IMR-90 (cell line): ENCODE measurements around the gene DDC. TPM values are rescaled to one million over a fixed set of nuclear protein-coding genes. Genes with fewer than 3 reads are reported as not detected.

Source experiments
- ATAC-seq: fragments of 200-7000 bp; cut with Tn5 transposase; 2 replicates; pipeline ENCODE4 v1.9.1; 2020; ENCODE audit warnings: low read depth, mild to moderate bottlenecking, moderate library complexity
- BruUV-seq: library from RNA; stranded (reverse); fragments of 400-500 nt; replicated peaks from 2 replicates; lab custom pipeline; 2021; lab: Mats Ljungman, UMichigan
- CTCF ChIA-PET: fragments of 300-600 bp; formaldehyde crosslinking; extraction: SDS; loops from one replicate; lab custom pipeline; 2021; ENCODE audit warnings: antibody characterized with exemption; lab: Yijun Ruan, JAX
- POLR2A ChIA-PET: fragments of 300-600 bp; sonication (Branson Sonifier 250); formaldehyde crosslinking; loops from one replicate; lab custom pipeline; 2022; ENCODE audit warnings: antibody characterized with exemption; ENCODE audit not compliant: unreplicated experiment; lab: Charles Lee
- DNase-seq: peaks from one replicate; pipeline ENCODE4 v3.0.0; 2013
- H2AFZ ChIP-seq: replicated peaks from 2 replicates; pipeline ENCODE3; 2013; ENCODE audit warnings: low read length, mild to moderate bottlenecking; ENCODE audit not compliant: poor library complexity
- H2AK5ac ChIP-seq: 2 replicates; pipeline ENCODE4 v1.6.1; 2013; ENCODE audit warnings: low read depth, low read length, inconsistent platforms
- H2AK9ac ChIP-seq: replicated peaks from 2 replicates; pipeline ENCODE3; 2013; ENCODE audit warnings: mild to moderate bottlenecking, low read depth, low read length, moderate library complexity; ENCODE audit not compliant: poor library complexity
- H2BK120ac ChIP-seq: 2 replicates; pipeline ENCODE4 v1.6.1; 2013; ENCODE audit warnings: low read depth, low read length, inconsistent platforms
- H2BK15ac ChIP-seq: 3 replicates; pipeline ENCODE4 v1.6.1; 2013; ENCODE audit warnings: low read depth, low read length, inconsistent platforms
- H2BK20ac ChIP-seq: 2 replicates; pipeline ENCODE4 v1.6.1; 2013; ENCODE audit warnings: low read depth, mild to moderate bottlenecking, inconsistent platforms, low read length, moderate library complexity
- H2BK5ac ChIP-seq: 2 replicates; pipeline ENCODE4 v1.6.1; 2013; ENCODE audit warnings: mild to moderate bottlenecking, low read depth, low read length, inconsistent platforms; ENCODE audit not compliant: poor library complexity, severe bottlenecking
- H3K14ac ChIP-seq: replicated peaks from 2 replicates; pipeline ENCODE4 v1.6.1; 2013; ENCODE audit warnings: low read depth, low read length, inconsistent platforms
- H3K18ac ChIP-seq: 2 replicates; pipeline ENCODE4 v1.6.1; 2013; ENCODE audit warnings: low read depth, low read length, control low read depth
- H3K23ac ChIP-seq: 2 replicates; pipeline ENCODE4 v1.6.1; 2013; ENCODE audit warnings: low read depth, low read length, inconsistent platforms
- H3K27ac ChIP-seq: 2 replicates; pipeline ENCODE4 v1.5.1; 2013; ENCODE audit warnings: mild to moderate bottlenecking, control low read depth, low read length; ENCODE audit not compliant: insufficient read depth
- H3K27me3 ChIP-seq: 2 replicates; pipeline ENCODE4 v1.6.1; 2013; ENCODE audit warnings: low read length; ENCODE audit not compliant: control insufficient read depth, insufficient read depth
- H3K36me3 ChIP-seq: 2 replicates; pipeline ENCODE4 v1.6.1; 2013; ENCODE audit warnings: low read length, mixed read lengths; ENCODE audit not compliant: control insufficient read depth, insufficient read depth
- H3K4ac ChIP-seq: 2 replicates; pipeline ENCODE4 v1.6.1; 2013; ENCODE audit warnings: low read depth, low read length, inconsistent platforms
- H3K4me1 ChIP-seq: 2 replicates; pipeline ENCODE4 v1.6.1; 2013; ENCODE audit warnings: low read length, mixed read lengths; ENCODE audit not compliant: control insufficient read depth, insufficient read depth
- H3K4me2 ChIP-seq: 2 replicates; pipeline ENCODE4 v1.6.1; 2013; ENCODE audit warnings: low read depth, mild to moderate bottlenecking, control low read depth, low read length, moderate library complexity
- H3K4me3 ChIP-seq: 2 replicates; pipeline ENCODE4 v1.5.1; 2013; ENCODE audit warnings: low read depth, mild to moderate bottlenecking, control low read depth, low read length, moderate library complexity; ENCODE audit not compliant: insufficient read depth
- H3K56ac ChIP-seq: 2 replicates; pipeline ENCODE4 v1.6.1; 2013; ENCODE audit warnings: low read length, inconsistent platforms; ENCODE audit not compliant: insufficient read depth; ENCODE audit errors: extremely low read depth
- H3K79me1 ChIP-seq, 2 experiments: 2 replicates each; pipeline ENCODE4 v1.6.1; 2013; ENCODE audit warnings: low read length in 2 of 2, inconsistent platforms in 1 of 2, low read depth in 1 of 2
- H3K9ac ChIP-seq: 2 replicates; pipeline ENCODE4 v1.6.1; 2013; ENCODE audit warnings: low read depth, low read length, control low read depth
- H3K9me1 ChIP-seq: 2 replicates; pipeline ENCODE4 v1.6.1; 2013; ENCODE audit warnings: low read length, inconsistent platforms; ENCODE audit not compliant: insufficient read depth
- H3K9me3 ChIP-seq: 2 replicates; pipeline ENCODE4 v1.6.1; 2013; ENCODE audit warnings: low read length; ENCODE audit not compliant: control insufficient read depth, insufficient read depth
- H4K20me1 ChIP-seq: 2 replicates; pipeline ENCODE4 v1.6.1; 2013; ENCODE audit warnings: low read length, inconsistent platforms; ENCODE audit not compliant: insufficient read depth
- H4K5ac ChIP-seq: 2 replicates; pipeline ENCODE4 v1.6.1; 2013; ENCODE audit warnings: mild to moderate bottlenecking, low read depth, low read length, control low read depth
- H4K8ac ChIP-seq, 2 experiments: 2 replicates each; pipeline ENCODE4 v1.6.1; 2013; ENCODE audit warnings: low read depth in 2 of 2, low read length in 2 of 2, control low read depth in 1 of 2, inconsistent platforms in 1 of 2
- H4K91ac ChIP-seq: 2 replicates; pipeline ENCODE4 v1.6.1; 2013; ENCODE audit warnings: low read depth, low read length, inconsistent platforms; ENCODE audit not compliant: insufficient read depth
- BHLHE40 ChIP-seq: fragments of 150-350 bp; IDR thresholded peaks from 2 replicates; pipeline ENCODE4 v1.6.1; 2016; ENCODE audit warnings: mild to moderate bottlenecking, low read depth, low read length
- CEBPB ChIP-seq: IDR thresholded peaks from 2 replicates; pipeline ENCODE4 v1.6.1; 2012; ENCODE audit warnings: low read depth, low read length, improper control_type of control experiment
- FOS ChIP-seq: fragments of 150-350 bp; IDR thresholded peaks from 2 replicates; pipeline ENCODE4 v1.6.1; 2016; ENCODE audit warnings: low read depth, low read length
- POLR2A ChIP-seq: IDR thresholded peaks from 2 replicates; pipeline ENCODE4 v1.6.1; 2012; ENCODE audit warnings: mild to moderate bottlenecking, low read depth, low read length
- RAD21 ChIP-seq: IDR thresholded peaks from 2 replicates; pipeline ENCODE4 v1.6.1; 2012; ENCODE audit warnings: low read length, improper control_type of control experiment
- RCOR1 ChIP-seq: IDR thresholded peaks from 2 replicates; pipeline ENCODE4 v1.6.1; 2012; ENCODE audit warnings: mild to moderate bottlenecking, low read length, improper control_type of control experiment; ENCODE audit not compliant: insufficient replicate concordance
- RFX5 ChIP-seq: IDR thresholded peaks from 2 replicates; pipeline ENCODE4 v1.8.0; 2012; ENCODE audit warnings: low read depth, mild to moderate bottlenecking, low read length, moderate library complexity
- SMC3 ChIP-seq: fragments of 150-350 bp; IDR thresholded peaks from 2 replicates; pipeline ENCODE4 v1.6.1; 2016; ENCODE audit warnings: low read depth, mild to moderate bottlenecking, antibody characterized with exemption, low read length, moderate library complexity
- USF2 ChIP-seq: fragments of 150-350 bp; IDR thresholded peaks from 2 replicates; pipeline ENCODE4 v1.6.1; 2017; ENCODE audit warnings: mild to moderate bottlenecking, antibody characterized with exemption, low read length, low read depth
- WGBS, 2 experiments: methylation state at CpG; one replicate each; pipeline versions ENCODE4 v1.1.5 to v1.1.7; 2013; ENCODE audit warnings: missing lambda C conversion rate in 2 of 2; ENCODE audit not compliant: insufficient read length in 1 of 2; ENCODE audit errors: extremely low coverage in 2 of 2; 5-methylcytosine and 5-hydroxymethylcytosine counted together
- dilution Hi-C: fragments of 300-500 bp; cut with HindIII; formaldehyde crosslinking; loops from one replicate; pipeline ENCODE4 v1.14.3; 2018; ENCODE audit warnings: low sequenced_read_pairs; ENCODE audit not compliant: unreplicated experiment
- in situ Hi-C: fragments of 300-500 bp; cut with MboI; formaldehyde crosslinking; loops from 3 replicates; pipeline ENCODE4 v1.14.3; 2019; ENCODE audit warnings: low sequenced_read_pairs, inconsistent platforms, mixed read lengths
- intact Hi-C: fragments of 100-400 bp; cut with micrococcal nuclease; formaldehyde crosslinking; loops from 2 replicates; pipeline ENCODE4 v1.10.0; 2022
- polyA plus RNA-seq, 3 experiments: library from polyadenylated mRNA; depleted of rRNA; stranded (reverse); fragments of >200 nt; gene quantifications; 2 replicates each; pipeline ENCODE4 v1.2.3, GENCODE V29; 2012; ENCODE audit warnings: low replicate concordance in 1 of 3
- total RNA-seq: library from RNA; depleted of rRNA; stranded (reverse); fragments of >200 nt; gene quantifications from 2 replicates; pipeline ENCODE4 v1.2.3, GENCODE V29; 2012
- TF ChIP-seq, protein P1 (sequence below): conservative IDR thresholded peaks from 2 replicates; pipeline ENCODE4 v1.5.1; 2012; ENCODE audit warnings: mild to moderate bottlenecking, low read depth, low read length, improper control_type of control experiment

DDC gene
- total and polyA plus RNA-seq, 2 of the 4 experiments (the other 2 are of a cell fraction), result not detected

DNA sequence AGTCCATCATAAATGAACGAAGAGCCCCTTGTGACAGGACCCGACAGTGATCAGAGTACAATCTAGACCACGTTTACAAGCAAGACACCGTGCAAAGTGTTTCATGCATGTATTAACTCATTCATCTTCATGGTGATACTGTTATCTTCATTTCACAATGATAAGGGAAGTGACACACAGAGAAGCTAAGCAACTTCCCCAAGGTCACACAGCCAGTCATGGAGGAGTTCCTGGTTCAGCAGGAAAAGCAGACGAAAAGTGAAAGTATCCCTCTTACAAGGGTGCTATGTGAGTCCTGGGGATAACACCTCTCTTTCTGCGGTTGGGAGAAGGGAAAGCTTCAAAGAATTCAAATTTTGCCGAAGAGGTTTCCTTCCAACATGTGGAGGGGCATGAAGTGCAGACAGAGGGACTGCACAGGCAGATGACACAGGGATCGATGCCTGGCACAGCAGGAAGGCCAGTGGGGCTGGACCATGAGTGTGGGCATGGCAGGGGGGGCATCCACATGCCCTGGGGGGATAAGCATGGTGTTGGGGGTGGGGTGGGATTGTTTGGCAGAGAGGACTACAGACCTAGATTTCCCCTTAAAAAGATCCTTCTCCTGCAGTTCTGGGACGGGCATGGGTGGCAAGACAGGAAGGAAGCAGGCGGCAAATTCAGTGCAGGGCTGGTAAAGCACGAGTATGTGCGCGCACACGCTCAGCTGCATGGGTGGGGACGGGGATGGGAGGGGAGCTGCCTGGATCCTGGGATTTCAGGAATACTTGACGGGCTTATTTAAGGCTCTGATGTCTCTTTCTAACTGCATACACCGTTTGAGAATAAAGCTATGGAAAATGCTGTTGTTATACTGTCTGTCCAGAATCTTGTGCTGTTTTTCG is 33.5 kb upstream of the DDC start:
- Histone ChIP-seq H3K9me1 (peaks cover 2% of the 10 kb centered on the region; the same call in 1 of the 2 replicates), H3K9me3 (no peaks in the 10 kb centered on the region), H2AK9ac (no peak overlapping the region), H3K56ac (no peak overlapping the region), H3K27me3 (no peaks in the 10 kb centered on the region), H2BK20ac (no peak overlapping the region), H2BK120ac (no peak overlapping the region), H2BK15ac (no peak overlapping the region), H3K9ac (no peak overlapping the region), H4K5ac (no peak overlapping the region), H4K20me1 (no peaks in the 10 kb centered on the region; the same call in 1 of the 2 replicates), H3K14ac (no peak overlapping the region), H4K91ac (no peak overlapping the region), H3K79me1 (no peaks in the 10 kb centered on the region), H2BK5ac (no peak overlapping the region), H4K8ac (no peak overlapping the region), H3K4ac (no peak overlapping the region), H2AK5ac (no peak overlapping the region), H3K18ac (no peak overlapping the region), H2AFZ (no peak overlapping the region), H3K4me1 (no peaks in the 10 kb centered on the region), H3K36me3 (peaks cover 25% of the 10 kb centered on the region), H3K27ac (no peak overlapping the region), H3K23ac (no peak overlapping the region), H3K4me3 (no peak overlapping the region), H3K4me2 (no peak overlapping the region)
- intact Hi-C loops (no loop called here), dilution Hi-C loops (no loop called here), in situ Hi-C loops (no loop called here)
- ATAC-seq (no peak), DNase-seq (no peak)
- no TSS peak for BruUV-seq
- TF ChIP-seq BHLHE40 (no peak), POLR2A (no peak), SMC3 (no peak), CEBPB (no peak), RFX5 (no peak), USF2 (no peak), FOS (no peak), RCOR1 (no peak), RAD21 (no peak)
- TF ChIP-seq, protein P1, sequence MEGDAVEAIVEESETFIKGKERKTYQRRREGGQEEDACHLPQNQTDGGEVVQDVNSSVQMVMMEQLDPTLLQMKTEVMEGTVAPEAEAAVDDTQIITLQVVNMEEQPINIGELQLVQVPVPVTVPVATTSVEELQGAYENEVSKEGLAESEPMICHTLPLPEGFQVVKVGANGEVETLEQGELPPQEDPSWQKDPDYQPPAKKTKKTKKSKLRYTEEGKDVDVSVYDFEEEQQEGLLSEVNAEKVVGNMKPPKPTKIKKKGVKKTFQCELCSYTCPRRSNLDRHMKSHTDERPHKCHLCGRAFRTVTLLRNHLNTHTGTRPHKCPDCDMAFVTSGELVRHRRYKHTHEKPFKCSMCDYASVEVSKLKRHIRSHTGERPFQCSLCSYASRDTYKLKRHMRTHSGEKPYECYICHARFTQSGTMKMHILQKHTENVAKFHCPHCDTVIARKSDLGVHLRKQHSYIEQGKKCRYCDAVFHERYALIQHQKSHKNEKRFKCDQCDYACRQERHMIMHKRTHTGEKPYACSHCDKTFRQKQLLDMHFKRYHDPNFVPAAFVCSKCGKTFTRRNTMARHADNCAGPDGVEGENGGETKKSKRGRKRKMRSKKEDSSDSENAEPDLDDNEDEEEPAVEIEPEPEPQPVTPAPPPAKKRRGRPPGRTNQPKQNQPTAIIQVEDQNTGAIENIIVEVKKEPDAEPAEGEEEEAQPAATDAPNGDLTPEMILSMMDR, result no peak
- ChIA-PET POLR2A (no interaction called here), CTCF (no interaction called here)
- WGBS, 2 experiments, result 88% methylated on average over 8 of the region's 18 CpGs; no CpG with 5 or more reads in 1 of the 2 experiments
